PFSK-1 (cell line): ENCODE results near the gene INTS14.

Source experiments
- POLR2AphosphoS5 ChIP-seq: IDR thresholded peaks from 2 replicates; pipeline ENCODE4 v1.6.1; 2012; ENCODE audit warnings: low read depth, mild to moderate bottlenecking, control low read depth, low read length, moderate library complexity
- REST ChIP-seq, 2 experiments: IDR thresholded peaks; 2 replicates each; pipeline versions ENCODE4 v1.6.1 to v1.8.0; 2011 to 2012; ENCODE audit warnings: low read depth in 2 of 2, low read length in 2 of 2, control low read depth in 1 of 2, inconsistent platforms in 1 of 2, mild to moderate bottlenecking in 1 of 2, moderate library complexity in 1 of 2; ENCODE audit not compliant: insufficient read depth in 1 of 2
- SIN3A ChIP-seq: IDR thresholded peaks from 2 replicates; pipeline ENCODE4 v1.6.1; 2012; ENCODE audit warnings: mild to moderate bottlenecking, low read length, moderate library complexity, borderline replicate concordance; ENCODE audit not compliant: insufficient read depth
- TAF1 ChIP-seq: IDR thresholded peaks from 2 replicates; pipeline ENCODE4 v1.6.1; 2012; ENCODE audit warnings: low read length, control low read depth, borderline replicate concordance; ENCODE audit not compliant: insufficient read depth

DNA sequence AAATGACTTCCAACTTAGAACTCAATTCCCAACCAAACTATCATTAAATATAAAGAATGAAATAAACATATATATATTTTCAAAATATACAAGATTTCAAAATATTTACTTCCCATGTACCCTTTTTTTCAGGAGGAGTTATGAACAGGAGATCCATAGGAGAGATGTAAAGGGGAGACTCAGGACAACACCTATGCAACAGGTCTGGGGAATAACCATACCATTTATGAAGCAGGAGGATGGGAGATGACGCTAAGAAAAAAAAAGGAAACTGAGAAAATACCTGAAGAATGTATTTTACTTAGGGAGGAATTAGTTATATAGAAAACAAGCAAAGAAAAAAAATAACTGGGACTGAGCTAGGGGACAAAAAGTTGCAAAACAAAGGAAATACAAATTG lies 23.8 kb downstream of the INTS14 start:
- TF ChIP-seq REST (IDR thresholded peaks at IDR 0.05; ENCODE audit: insufficient read depth in 1 of 2, low read depth in 2 of 2, low read length in 2 of 2) (no peak), POLR2AphosphoS5 (no peak), SIN3A (no peak), TAF1 (no peak)
